ENCODE data around the gene HCN1.

- TF ChIP-seq MAFK (IDR thresholded peaks at IDR 0.05; ENCODE audit: low read depth, low read length) (no peak), NANOG (IDR thresholded peaks at IDR 0.05; ENCODE audit: insufficient read depth, low read depth, low read length, poor library complexity, severe bottlenecking) (no peak), TCF12 (IDR thresholded peaks at IDR 0.05; ENCODE audit: low read depth, low read length) (no peak), CTCF (IDR thresholded peaks at IDR 0.05; ENCODE audit: control extremely low read depth in 1 of 3, insufficient read depth in 1 of 3, low read depth in 1 of 3, low read length in 3 of 3) (no peak), POLR2A (IDR thresholded peaks at IDR 0.05; ENCODE audit: control extremely low read depth in 1 of 2, low read depth in 2 of 2, low read length in 2 of 2) (no peak), PHF8 (conservative IDR thresholded peaks at IDR 0.05; ENCODE audit: low read depth, low read length) (no peak)
- TF ChIP-seq, protein P1, sequence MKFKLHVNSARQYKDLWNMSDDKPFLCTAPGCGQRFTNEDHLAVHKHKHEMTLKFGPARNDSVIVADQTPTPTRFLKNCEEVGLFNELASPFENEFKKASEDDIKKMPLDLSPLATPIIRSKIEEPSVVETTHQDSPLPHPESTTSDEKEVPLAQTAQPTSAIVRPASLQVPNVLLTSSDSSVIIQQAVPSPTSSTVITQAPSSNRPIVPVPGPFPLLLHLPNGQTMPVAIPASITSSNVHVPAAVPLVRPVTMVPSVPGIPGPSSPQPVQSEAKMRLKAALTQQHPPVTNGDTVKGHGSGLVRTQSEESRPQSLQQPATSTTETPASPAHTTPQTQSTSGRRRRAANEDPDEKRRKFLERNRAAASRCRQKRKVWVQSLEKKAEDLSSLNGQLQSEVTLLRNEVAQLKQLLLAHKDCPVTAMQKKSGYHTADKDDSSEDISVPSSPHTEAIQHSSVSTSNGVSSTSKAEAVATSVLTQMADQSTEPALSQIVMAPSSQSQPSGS (IDR thresholded peaks at IDR 0.05; ENCODE audit: low read length), result no peak
These were observed 340.8 kb downstream of the HCN1 start for GRCh38 chr5:45355189-45355992.

All from H1 (cell line).